HEK293T (cell line): ENCODE results near the gene PRKCE.

Experiments used
- CTCF ChIA-PET: fragments of 350-600 bp; formaldehyde crosslinking; extraction: SDS; loops from one replicate; lab custom pipeline; 2021; ENCODE audit warnings: antibody characterized with exemption, inconsistent platforms; lab: Yijun Ruan, JAX
- POLR2A ChIA-PET: fragments of 350-600 bp; formaldehyde crosslinking; extraction: SDS; loops from one replicate; lab custom pipeline; 2020; ENCODE audit warnings: antibody characterized with exemption, inconsistent platforms; lab: Yijun Ruan, JAX
- DNase-seq: peaks from one replicate; pipeline ENCODE4 v3.0.0; 2012; ENCODE audit warnings: mixed read lengths; ENCODE audit errors: extremely low spot score
- ARNT ChIP-seq: fragments of 450-650 bp; IDR thresholded peaks from 2 replicates; pipeline ENCODE4 v1.6.1; 2017; ENCODE audit warnings: mild to moderate bottlenecking
- BHLHE40 ChIP-seq: fragments of 450-650 bp; IDR thresholded peaks from 2 replicates; pipeline ENCODE4 v1.6.1; 2016; ENCODE audit warnings: mild to moderate bottlenecking, moderate library complexity, borderline replicate concordance
- CTBP1 ChIP-seq: fragments of 450-650 bp; IDR thresholded peaks from 2 replicates; pipeline ENCODE4 v1.6.1; 2016; ENCODE audit warnings: borderline replicate concordance
- ELF4 ChIP-seq: fragments of 450-650 bp; IDR thresholded peaks from 2 replicates; pipeline ENCODE4 v1.6.1; 2017; ENCODE audit warnings: antibody characterized with exemption
- FOXA1 ChIP-seq: fragments of 450-650 bp; IDR thresholded peaks from 2 replicates; pipeline ENCODE4 v1.6.1; 2016; ENCODE audit warnings: mild to moderate bottlenecking
- HDGF ChIP-seq: fragments of 450-650 bp; IDR thresholded peaks from 2 replicates; pipeline ENCODE4 v1.6.1; 2017; ENCODE audit warnings: antibody characterized with exemption, borderline replicate concordance
- L3MBTL2 ChIP-seq: fragments of 450-650 bp; conservative IDR thresholded peaks from 2 replicates; pipeline ENCODE4 v1.6.1; 2016; ENCODE audit warnings: mild to moderate bottlenecking
- LEF1 ChIP-seq: fragments of 450-650 bp; IDR thresholded peaks from 2 replicates; pipeline ENCODE4 v1.6.1; 2017; ENCODE audit warnings: mild to moderate bottlenecking, borderline replicate concordance
- NFRKB ChIP-seq: fragments of 450-650 bp; IDR thresholded peaks from 2 replicates; pipeline ENCODE4 v1.6.1; 2016; ENCODE audit warnings: mild to moderate bottlenecking, moderate library complexity
- PKNOX1 ChIP-seq: fragments of 450-650 bp; IDR thresholded peaks from 2 replicates; pipeline ENCODE4 v1.6.1; 2016
- SP1 ChIP-seq: fragments of 450-650 bp; IDR thresholded peaks from 2 replicates; pipeline ENCODE4 v1.6.1; 2017
- SUZ12 ChIP-seq: fragments of 450-650 bp; IDR thresholded peaks from 2 replicates; pipeline ENCODE4 v1.6.1; 2016; ENCODE audit warnings: mild to moderate bottlenecking
- TARDBP ChIP-seq: fragments of 450-650 bp; IDR thresholded peaks from 2 replicates; pipeline ENCODE4 v1.6.1; 2016
- ZNF384 ChIP-seq: fragments of 450-650 bp; IDR thresholded peaks from 2 replicates; pipeline ENCODE4 v1.6.1; 2016

PRKCE gene

GRCh38 chr2:45651415-45652089, at the start of gene PRKCE:
PRKCE (plus strand) TSS chr2:45651675.
- DNase-seq: peak; percentile 42
- POLR2A ChIA-PET: interaction anchor here (0.8 to 2.3 kb wide), 2 partner anchors 46 to 127 kb away, joined by 3 to 7 read pairs; no protein-coding TSS in a partner anchor
- TF ChIP-seq CTBP1 (no peak), SUZ12 (no peak), PKNOX1 (no peak), ARNT (no peak), SP1 (no peak), FOXA1 (no peak), TARDBP (no peak)
- CTCF ChIA-PET: no interaction called here

- POLR2A ChIA-PET: no interaction called here
- no peak for DNase-seq
- TF ChIP-seq CTBP1 (no peak), ELF4 (no peak), L3MBTL2 (no peak), TARDBP (no peak), LEF1 (no peak), BHLHE40 (no peak), NFRKB (no peak)
- CTCF ChIA-PET: interaction anchor here (1.3 kb wide), 1 partner anchor 13 kb away, joined by 5 read pairs; no protein-coding TSS in a partner anchor
Observed at GRCh38 chr2:45602624-45603023, 48.9 kb upstream of the PRKCE start.

- DNase-seq: no peak
- TF ChIP-seq ARNT (no peak), ZNF384 (no peak)
- ChIA-PET POLR2A (no interaction called here), CTCF (interaction anchor here (0.6 kb wide), 1 partner anchor 1136 kb away, joined by 3 read pairs; no protein-coding TSS in a partner anchor)
Observed at GRCh38 chr2:45605116-45605515, 46.4 kb upstream of the PRKCE start.

GRCh38 chr2:45606796-45607195, 44.7 kb upstream of the PRKCE start:
- DNase-seq: no peak
- POLR2A ChIA-PET: no interaction called here
- CTCF ChIA-PET: interaction anchor here (0.7 to 1.6 kb wide), 3 partner anchors 8 to 630 kb away, joined by 3 to 4 read pairs (median 3); no protein-coding TSS in a partner anchor
- no peak for TF ChIP-seq SP1

- TF ChIP-seq HDGF (no peak), PKNOX1 (no peak)
- POLR2A ChIA-PET: interaction anchor here (0.5 kb wide), 1 partner anchor 45 kb away, joined by 3 read pairs; no protein-coding TSS in a partner anchor
- peak; percentile 49 for DNase-seq
- CTCF ChIA-PET: interaction anchor here (0.7 to 1.7 kb wide), 6 partner anchors 9 to 631 kb away, joined by 3 to 7 read pairs (median 4); no protein-coding TSS in a partner anchor
Observed at GRCh38 chr2:45607701-45608100, 43.8 kb upstream of the PRKCE start.

GRCh38 chr2:45610281-45611019, 41.0 kb upstream of the PRKCE start:
- ChIA-PET CTCF (no interaction called here), POLR2A (interaction anchor here (0.6 to 1.6 kb wide), 5 partner anchors 10 to 440 kb away, joined by 3 to 8 read pairs (median 3); no protein-coding TSS in a partner anchor)
- DNase-seq: peak; percentile 68
- no peak for TF ChIP-seq FOXA1
- TF ChIP-seq ELF4: 0 out of 2 replicates have a peak, but pooled peaks have one; percentile 2
- TF ChIP-seq ZNF384: no peak
- TF ChIP-seq NFRKB: no peak
- no peak for TF ChIP-seq HDGF
- no peak; the same call in 1 of the 2 replicates for TF ChIP-seq BHLHE40
- no peak for TF ChIP-seq PKNOX1

- POLR2A ChIA-PET: interaction anchor here (0.6 to 1.6 kb wide), 7 partner anchors 11 to 441 kb away, joined by 3 to 8 read pairs (median 3); no protein-coding TSS in a partner anchor
- CTCF ChIA-PET: interaction anchor here (0.5 to 0.6 kb wide), 2 partner anchors 161 to 1679 kb away, joined by 3 to 4 read pairs; no protein-coding TSS in a partner anchor
- TF ChIP-seq ZNF384 (peak; percentile 35; the same call in 1 of the 2 replicates), L3MBTL2 (peak; percentile 80), ELF4 (no peak), PKNOX1 (peak; percentile 64)
- DNase-seq: peak; percentile 92
Observed at GRCh38 chr2:45611020-45611859, 40.2 kb upstream of the PRKCE start, which contains the start of gene SRBD1. SRBD1 (minus strand) TSS chr2:45611267; CDS start chr2:45605441, 5,826 bp downstream.
